HG03045 (cell line): ENCODE results near the gene ZHX3.
"Not testable (repeated sequence)": the region's sequence is repeated elsewhere in the genome, so short reads cannot be mapped to it uniquely, and the experiment has no call there.

ENCODE experiments used
- ATAC-seq: cut with Tn5 transposase; IDR thresholded peaks from one replicate; pipeline ENCODE4 v1.9.1; 2021; ENCODE audit warnings: mild to moderate bottlenecking, moderate library complexity; ENCODE audit not compliant: unreplicated experiment

ZHX3 gene

DNA sequence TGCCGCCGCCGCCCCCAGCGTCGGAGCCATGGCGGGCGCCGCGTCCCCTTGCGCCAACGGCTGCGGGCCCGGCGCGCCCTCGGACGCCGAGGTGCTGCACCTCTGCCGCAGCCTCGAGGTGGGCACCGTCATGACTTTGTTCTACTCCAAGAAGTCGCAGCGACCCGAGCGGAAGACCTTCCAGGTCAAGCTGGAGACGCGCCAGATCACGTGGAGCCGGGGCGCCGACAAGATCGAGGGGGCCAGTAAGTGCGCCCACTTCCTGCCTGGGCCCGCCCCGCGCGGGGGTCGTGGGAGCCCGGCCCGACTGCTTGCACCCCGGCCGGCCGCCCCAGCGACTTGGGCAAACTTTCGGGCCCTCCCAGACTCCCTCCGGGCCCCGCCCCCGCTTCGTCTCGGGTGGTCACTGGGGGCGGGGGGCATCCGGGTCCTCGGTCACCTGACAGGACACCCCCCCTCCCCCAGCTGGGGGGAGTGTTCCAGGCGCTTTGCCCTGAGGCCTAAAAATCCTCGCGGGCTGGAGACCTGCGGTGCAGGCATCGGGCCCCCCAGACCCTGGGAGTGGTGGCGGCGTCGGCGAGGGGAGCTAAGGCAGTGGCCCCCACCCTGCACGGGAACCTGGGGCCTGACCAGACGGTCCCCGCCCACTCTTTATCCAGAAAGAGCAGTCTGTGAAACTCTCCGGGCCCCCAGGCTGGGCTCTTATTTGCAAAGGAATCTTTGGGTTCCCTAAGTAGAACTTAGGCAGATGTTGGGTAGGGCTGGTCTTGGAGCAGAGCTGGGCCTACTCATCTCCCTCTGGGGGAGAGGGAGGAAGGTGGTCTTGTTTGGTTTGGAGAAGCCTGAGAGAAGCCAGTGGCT is 179.7 kb downstream of the ZHX3 start:
- ATAC-seq, result peak; percentile 9

DNA sequence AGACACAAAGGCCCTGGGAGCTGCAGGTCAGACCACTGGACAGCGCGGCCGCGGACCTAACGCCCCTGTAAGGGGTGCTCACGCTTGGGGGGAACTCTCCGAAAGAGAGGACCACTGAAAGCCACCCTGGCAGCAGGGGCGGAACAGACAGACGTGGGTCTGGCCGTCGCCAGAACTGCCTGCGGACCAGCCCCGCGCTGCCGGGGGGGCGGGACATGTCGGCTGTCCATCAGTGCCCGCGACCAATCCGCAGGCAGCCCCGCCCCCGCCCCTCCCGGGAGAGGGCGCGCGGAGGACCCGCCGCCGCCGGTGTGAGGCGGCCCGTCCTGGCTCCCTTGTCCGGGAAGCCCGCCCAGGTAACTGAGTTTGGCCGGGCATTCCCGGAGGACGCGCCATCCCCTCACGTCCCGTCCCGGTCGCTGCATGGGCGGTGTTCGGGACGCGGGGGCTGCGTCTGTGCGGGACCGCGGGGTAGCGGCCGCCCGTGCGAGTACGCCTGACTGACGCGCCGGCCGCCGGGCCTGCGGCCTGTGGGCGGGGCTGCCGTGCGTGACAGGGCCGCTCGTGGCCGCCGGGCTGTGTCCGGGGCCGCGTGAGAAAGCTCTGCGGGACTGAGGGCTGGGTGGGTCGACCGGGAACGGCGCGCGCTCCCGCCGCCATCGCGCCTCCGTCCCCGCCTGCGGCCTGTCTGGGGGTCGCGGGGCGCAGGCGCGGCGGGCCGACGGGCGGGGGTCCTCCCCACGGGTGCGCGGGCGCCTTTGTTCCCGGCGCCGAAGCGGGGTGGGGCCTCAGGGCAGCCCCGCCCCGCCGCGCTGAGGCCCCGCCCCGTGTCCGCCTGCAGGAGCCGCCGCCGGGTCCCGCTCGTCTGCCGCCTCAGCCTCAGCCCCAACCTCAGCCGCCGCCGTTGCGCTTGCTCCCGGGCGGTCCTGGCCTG is 180.6 kb downstream of the ZHX3 start, which contains the start of gene PLCG1:
Gene PLCG1, plus strand, starts transcription at position 864 of the 934 bp plus-strand sequence. CDS start 99 bp downstream, outside the sequence.
- peak; percentile 59 for ATAC-seq

DNA sequence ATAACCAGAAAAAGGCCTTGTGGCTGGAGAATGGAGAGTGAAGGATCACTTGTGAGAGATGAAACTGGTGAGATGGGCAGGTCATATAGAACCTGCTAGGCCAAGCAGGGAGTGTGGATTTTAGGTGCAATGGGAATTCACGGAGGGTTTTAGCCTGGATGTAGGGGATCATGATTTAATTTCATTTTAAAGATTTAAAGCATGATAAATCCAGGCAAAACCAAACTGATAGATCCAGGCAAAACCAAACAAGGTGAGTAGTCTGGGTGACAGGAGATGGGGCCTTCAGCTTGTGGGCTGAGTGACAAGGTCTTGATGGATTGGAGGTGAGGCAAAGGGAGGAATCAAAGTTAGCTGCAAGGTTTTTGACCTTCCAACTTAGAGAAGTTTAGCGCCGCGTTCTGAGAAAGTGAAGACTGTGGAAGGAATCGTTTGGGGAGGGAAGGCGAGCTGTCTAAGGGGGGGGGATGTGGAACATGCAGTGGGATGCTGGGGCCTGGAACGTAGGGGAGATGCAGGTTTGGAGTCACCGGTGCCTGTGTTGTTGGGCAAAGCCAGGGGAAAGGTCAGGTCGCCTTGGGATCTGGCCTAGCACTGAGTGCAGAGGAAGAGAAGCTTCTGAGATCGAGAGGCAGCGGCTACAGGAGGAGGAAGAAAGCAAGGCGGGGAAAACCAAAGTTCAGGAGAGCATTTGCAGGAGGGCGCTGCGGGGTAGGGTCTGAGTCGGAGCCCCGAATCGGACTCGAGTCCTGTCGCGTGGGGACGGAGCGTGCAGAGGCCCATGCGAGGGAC is 181.4 kb downstream of the ZHX3 start:
- no peak for ATAC-seq

DNA sequence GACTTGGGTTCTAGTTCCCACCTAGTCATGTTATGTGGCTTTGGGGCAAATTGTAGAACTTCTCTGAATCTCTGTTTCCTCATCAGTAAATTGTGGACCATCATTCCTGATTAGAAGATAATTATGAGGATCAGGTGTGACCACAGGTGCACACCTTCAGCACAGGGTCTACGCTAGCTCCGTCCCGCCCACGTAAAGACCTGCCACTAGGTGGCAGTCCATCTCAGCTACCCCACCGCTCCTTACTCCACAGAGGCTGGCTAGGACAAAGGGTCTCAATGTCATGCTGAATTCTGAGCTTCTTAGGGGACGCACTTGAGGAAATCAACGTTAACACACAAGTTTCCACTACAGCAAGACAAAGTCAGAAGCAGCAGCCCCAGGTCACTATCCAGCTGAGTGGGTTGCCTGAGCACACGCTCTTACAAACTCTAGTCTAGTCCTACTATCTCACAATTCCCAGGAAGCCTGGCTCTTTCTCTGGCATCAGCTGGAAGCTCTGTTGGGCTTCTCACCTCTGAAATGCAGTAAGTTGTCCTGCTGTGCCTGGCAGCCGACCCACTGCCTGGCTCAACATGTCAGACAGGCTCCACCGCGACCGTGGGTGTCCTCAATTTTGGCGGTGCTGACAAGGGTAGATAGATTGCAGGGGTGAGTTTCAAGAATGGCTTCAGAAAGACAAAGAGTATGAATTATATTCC is 182.2 kb downstream of the ZHX3 start:
- no peak for ATAC-seq

DNA sequence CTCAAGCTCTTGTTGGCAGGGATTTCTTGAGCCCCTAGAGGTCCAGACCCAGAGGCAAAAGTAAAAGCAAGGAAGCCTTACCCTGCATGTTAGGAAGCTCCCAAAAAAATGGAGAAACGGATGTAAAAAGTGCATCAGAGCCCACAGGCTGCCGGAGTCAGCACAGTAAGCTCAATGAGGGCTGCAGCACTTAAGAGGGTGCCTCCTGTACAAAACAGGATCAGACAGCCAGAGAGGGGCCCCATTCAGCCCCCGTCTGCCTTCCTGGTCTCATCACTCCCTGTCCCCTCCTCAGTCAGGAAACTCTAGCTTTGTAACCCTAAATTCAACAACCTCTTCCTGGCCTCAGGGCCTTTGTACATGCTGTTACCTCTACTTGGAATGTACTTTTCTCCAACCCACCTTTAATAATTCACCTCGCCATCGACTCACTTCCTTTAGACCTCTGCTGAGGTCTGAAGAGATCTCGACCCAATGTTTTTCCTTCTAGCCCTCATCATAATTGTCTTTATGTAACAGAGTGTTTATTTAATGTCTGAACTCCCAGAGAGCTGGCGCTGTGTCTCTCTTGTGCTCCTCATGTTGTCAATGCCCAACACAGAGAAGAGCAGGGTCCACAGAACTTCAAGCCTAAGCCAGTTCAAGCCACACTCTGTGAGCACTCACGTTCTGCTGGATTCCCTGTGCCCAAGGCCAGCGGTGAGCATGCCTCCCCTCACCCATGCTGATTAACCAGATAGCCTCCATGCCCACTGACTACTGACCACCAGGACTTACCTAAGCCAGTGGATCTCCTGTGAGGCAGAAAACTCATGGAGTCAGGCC is 183.0 kb downstream of the ZHX3 start:
- no peak for ATAC-seq

DNA sequence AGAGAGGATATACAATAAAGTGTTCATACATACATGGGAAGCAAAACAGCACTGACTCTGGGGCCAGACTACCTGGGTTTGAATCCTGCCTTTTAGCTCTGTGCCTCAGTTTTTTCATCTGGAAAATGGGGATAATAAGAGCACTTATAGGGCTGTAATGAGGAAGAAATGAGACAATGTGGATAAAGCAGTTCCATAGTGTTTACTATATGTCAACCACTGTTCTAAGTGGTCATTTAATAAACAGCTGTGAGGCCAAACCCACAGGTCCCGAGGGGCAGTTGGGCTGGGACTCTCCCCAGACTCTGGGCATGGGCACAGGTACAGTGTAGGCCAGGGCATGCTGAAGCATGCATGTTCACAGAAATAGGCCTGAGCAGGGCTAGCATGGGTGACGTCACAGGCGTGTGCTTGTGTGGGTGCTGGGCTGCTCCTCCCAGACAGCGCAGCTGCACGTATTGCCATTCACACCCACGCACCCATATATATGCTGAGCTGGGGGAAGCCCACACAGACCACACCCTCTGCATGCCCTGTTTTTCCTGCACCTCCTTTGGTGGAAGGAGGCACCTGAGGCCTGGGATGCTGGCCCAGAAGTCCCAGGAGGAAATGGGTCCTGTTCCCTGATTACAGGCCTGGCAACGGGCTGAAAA is 183.7 kb downstream of the ZHX3 start:
- ATAC-seq, result peak; percentile 45

DNA sequence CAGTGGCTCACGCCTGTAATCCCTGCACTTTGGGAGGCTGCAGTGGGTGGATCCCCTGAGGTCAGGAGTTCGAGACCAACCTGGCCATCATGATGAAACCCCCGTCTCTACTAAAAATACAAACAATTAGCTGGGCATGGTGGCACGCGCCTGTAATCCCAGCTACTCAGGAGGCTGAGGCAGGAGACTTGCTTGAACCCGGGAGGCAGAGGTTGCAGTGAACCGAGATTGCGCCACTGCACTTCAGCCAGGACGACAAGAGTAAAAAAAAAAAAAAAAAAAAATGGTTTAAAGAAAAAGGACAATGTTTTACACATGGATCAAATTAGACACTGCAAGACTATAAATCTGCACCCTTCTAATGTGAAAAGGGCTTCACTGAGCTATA is 185.1 kb downstream of the ZHX3 start:
- ATAC-seq, result not testable (repeated sequence)

DNA sequence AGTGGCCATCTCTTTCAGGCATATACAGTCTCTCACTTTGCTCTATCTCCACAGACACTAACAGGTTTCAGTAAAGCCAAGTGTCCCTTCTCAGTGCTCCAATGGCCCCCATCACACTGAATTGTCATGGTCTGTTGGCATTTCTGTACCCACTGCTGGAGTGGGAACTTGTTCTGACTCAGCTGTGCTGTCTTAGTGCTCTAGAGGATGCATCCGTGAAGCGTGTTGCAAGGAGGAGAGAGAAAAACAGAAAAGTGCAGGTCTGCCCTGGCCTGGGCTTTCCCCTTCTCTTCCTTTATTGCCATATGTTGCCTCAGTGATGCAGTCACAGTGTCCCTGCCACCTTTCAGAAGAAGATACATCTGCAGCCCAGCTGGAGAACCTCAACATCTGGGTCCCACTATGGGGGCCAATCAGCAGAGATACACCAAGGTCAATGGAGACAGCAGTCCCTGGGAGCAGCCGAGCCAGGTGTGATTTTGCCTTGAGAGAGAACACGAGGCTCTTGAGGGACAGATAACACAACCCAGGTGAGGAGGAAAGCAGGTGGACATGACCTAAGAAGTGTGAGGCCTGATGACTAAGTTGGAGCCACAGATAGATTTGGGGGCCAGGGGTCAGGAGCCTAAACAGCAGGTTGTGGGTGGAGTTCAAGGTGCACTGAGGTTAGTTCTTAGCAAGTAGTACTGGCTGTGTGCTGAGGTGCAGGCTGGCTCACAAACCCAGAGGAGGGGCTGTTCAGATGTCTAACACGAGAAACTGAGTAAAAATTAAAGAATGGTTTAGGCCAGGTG is 185.7 kb downstream of the ZHX3 start:
- no peak for ATAC-seq
